Neutrophil (primary cell): ENCODE results near the gene PRR14L.

Experiments
- H3K27ac ChIP-seq: fragments of 200-600 bp; sonication (generic); 2 replicates; pipeline ENCODE4 v1.5.1; 2016; ENCODE audit warnings: mild to moderate bottlenecking, moderate library complexity
- H3K27me3 ChIP-seq: fragments of 200-600 bp; sonication (generic); 2 replicates; pipeline ENCODE4 v1.6.0; 2016; ENCODE audit warnings: mild to moderate bottlenecking
- H3K36me3 ChIP-seq: fragments of 200-600 bp; sonication (generic); 2 replicates; pipeline ENCODE4 v1.5.1; 2017
- H3K4me1 ChIP-seq, 2 experiments: fragments of 200-600 bp in 1 of 2; sonication (generic) in 1 of 2; 1 replicate in 1 of 2; 2 replicates in 1 of 2; pipeline versions ENCODE4 v1.5.1 to v1.6.1; 2013 to 2016; ENCODE audit warnings: low read depth in 1 of 2, low read length in 1 of 2, mild to moderate bottlenecking in 1 of 2, moderate library complexity in 1 of 2; ENCODE audit not compliant: control insufficient read depth in 1 of 2, insufficient read depth in 1 of 2
- H3K4me3 ChIP-seq, 2 experiments: fragments of 200-600 bp in 1 of 2; sonication (generic) in 1 of 2; 1 replicate in 1 of 2; 2 replicates in 1 of 2; pipeline ENCODE4 v1.5.1; 2013 to 2016; ENCODE audit warnings: low read depth in 1 of 2, low read length in 1 of 2, mild to moderate bottlenecking in 1 of 2, moderate library complexity in 1 of 2
- H3K9me3 ChIP-seq: fragments of 200-600 bp; sonication (generic); 2 replicates; pipeline ENCODE4 v1.5.1; 2016
- TF ChIP-seq, protein P1 (sequence below): fragments of 200-600 bp; sonication (generic); IDR thresholded peaks from 2 replicates; pipeline ENCODE4 v1.5.1; 2016; ENCODE audit warnings: antibody characterized with exemption

PRR14L gene

GRCh38 chr22:31652911-31653684 lies 96.8 kb downstream of the PRR14L start:
- no peak overlapping the region for H3K4me3 ChIP-seq
- TF ChIP-seq, protein P1, sequence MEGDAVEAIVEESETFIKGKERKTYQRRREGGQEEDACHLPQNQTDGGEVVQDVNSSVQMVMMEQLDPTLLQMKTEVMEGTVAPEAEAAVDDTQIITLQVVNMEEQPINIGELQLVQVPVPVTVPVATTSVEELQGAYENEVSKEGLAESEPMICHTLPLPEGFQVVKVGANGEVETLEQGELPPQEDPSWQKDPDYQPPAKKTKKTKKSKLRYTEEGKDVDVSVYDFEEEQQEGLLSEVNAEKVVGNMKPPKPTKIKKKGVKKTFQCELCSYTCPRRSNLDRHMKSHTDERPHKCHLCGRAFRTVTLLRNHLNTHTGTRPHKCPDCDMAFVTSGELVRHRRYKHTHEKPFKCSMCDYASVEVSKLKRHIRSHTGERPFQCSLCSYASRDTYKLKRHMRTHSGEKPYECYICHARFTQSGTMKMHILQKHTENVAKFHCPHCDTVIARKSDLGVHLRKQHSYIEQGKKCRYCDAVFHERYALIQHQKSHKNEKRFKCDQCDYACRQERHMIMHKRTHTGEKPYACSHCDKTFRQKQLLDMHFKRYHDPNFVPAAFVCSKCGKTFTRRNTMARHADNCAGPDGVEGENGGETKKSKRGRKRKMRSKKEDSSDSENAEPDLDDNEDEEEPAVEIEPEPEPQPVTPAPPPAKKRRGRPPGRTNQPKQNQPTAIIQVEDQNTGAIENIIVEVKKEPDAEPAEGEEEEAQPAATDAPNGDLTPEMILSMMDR = no peak
- H3K4me1 ChIP-seq = peaks cover 18 to 28% of the 10 kb centered on the region in 2 experiments
- no peaks in the 10 kb centered on the region for H3K9me3 ChIP-seq
- no peaks in the 10 kb centered on the region for H3K27me3 ChIP-seq
- peak overlapping the region; percentile 58 for H3K27ac ChIP-seq
- H3K36me3 ChIP-seq = no peaks in the 10 kb centered on the region

DNA sequence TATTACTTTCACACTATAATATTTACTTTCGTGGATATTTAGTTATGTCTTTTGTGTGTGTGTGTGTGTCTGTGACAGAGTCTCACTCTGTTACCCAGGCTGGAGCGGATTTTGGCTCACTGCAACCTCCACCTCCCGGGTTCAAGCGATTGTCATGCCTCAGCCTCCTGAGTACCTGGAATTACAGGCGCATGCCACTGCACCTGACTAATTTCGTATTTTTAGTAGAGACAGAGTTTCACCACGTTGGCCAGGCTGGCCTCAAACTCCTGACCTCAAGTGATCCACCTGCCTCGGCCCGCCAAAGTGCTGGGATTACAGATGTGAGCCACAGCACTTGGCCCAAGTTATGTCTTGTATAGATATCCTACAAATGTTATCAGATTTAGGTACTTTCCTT lies 97.8 kb downstream of the PRR14L start:
- Histone ChIP-seq H3K36me3 (no peaks in the 10 kb centered on the region), H3K27me3 (no peaks in the 10 kb centered on the region), H3K4me3 (no peak overlapping the region), H3K27ac (no peak overlapping the region), H3K4me1 (peaks cover 18 to 28% of the 10 kb centered on the region in 2 experiments), H3K9me3 (no peaks in the 10 kb centered on the region)
- TF ChIP-seq, protein P1 = no peak

DNA sequence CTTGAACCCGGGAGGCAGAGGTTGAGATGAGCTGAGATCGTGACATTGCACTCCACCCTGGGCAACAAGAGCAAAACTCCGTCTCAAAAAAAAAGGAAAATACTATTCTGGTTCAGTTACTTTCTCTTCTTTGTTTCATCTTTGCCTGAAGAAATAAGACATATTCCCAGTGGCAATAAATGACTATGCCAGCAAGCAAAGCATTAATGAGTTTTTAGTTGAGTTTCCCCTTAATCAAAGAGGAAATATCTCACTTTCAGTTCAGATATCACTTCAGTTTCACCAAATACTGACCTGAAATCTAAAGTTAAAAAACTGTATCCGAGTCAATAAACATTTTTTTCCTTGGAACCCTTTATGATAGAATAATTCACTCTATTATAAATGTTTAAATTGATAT lies 98.3 kb downstream of the PRR14L start:
- no peak overlapping the region for H3K27ac ChIP-seq
- no peaks in the 10 kb centered on the region for H3K36me3 ChIP-seq
- TF ChIP-seq, protein P1 = no peak
- no peaks in the 10 kb centered on the region for H3K9me3 ChIP-seq
- peaks cover 18 to 28% of the 10 kb centered on the region in 2 experiments for H3K4me1 ChIP-seq
- H3K27me3 ChIP-seq = no peaks in the 10 kb centered on the region
- H3K4me3 ChIP-seq = no peak overlapping the region

DNA sequence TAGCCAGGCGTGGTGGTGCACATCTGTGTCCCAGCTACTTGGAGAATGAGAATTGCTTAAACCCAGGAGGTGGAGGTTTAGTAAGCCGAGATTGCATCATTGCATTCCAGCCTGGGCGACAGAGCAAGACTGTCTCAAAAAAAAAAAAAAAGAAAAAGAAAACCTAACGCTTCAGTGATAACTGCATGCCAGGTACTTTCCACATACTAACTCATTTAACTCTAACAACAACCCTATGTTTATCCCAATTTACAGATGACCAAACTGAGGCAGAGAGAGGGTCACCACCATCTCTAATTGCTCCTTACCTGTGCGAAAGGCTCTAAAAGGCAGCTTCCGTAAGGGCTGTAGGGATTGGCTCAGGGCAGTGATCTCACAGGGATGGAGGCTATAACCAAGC lies 99.5 kb downstream of the PRR14L start:
- Histone ChIP-seq H3K27me3 (no peaks in the 10 kb centered on the region), H3K4me3 (no peak overlapping the region), H3K36me3 (no peaks in the 10 kb centered on the region), H3K27ac (peak overlapping the region; percentile 50), H3K9me3 (no peaks in the 10 kb centered on the region), H3K4me1 (peaks cover 18 to 28% of the 10 kb centered on the region in 2 experiments)
- TF ChIP-seq, protein P1 = no peak

GRCh38 chr22:31647523-31648320 lies 102.2 kb downstream of the PRR14L start:
- H3K27me3 ChIP-seq = no peaks in the 10 kb centered on the region
- H3K4me3 ChIP-seq = no peak overlapping the region
- H3K9me3 ChIP-seq = no peaks in the 10 kb centered on the region
- H3K36me3 ChIP-seq = no peaks in the 10 kb centered on the region
- H3K4me1 ChIP-seq = peaks cover 25 to 27% of the 10 kb centered on the region in 2 experiments
- H3K27ac ChIP-seq = no peak overlapping the region
- TF ChIP-seq, protein P1 = no peak
